GM21723 (cell line): ENCODE data around the gene CD8A.
"Not testable (repeated sequence)": the region's sequence is repeated elsewhere in the genome, so short reads cannot be mapped to it uniquely, and the experiment has no call there.

Source experiments
- ATAC-seq: cut with Tn5 transposase; IDR thresholded peaks from one replicate; pipeline ENCODE4 v1.9.1; 2021; ENCODE audit warnings: mild to moderate bottlenecking, moderate library complexity; ENCODE audit not compliant: unreplicated experiment

Gene CD8A

GRCh38 chr2:86741889-86742498, 48.7 kb downstream of the CD8A start:
- not testable (repeated sequence) for ATAC-seq

DNA sequence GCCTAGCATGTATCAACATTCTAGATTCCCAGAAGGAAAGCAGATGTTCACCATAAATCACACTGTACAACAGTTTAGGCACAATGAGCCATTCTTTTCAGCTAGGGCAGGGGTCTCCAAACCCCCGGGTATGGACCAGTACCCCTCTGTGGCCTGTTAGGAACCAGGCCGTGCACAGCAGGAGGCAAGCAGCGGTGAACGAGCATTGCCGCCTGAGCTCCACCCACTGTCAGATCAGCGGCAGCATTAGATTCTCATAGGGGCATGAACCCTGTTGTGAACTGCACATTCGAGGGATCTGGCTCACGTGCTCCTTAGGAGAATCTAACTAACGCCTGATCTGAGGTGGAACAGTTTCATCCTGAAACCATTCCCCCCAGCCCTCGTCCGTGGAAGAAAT, 50.8 kb downstream of the CD8A start:
- ATAC-seq, result not testable (repeated sequence)

GRCh38 chr2:86739485-86739884, 51.2 kb downstream of the CD8A start:
- ATAC-seq, result not testable (repeated sequence)

- not testable (repeated sequence) for ATAC-seq
Measured at GRCh38 chr2:86734896-86735295, 55.8 kb downstream of the CD8A start.
